Fibroblast of the conjunctiva (primary cell): ENCODE data around the gene ZNF385B.

Experiments
- DNase-seq: peaks from one replicate; pipeline ENCODE4 v3.0.0-alpha.2; 2010; ENCODE audit warnings: low read depth

Gene ZNF385B

GRCh38 chr2:179744401-179744800 lies 117.0 kb downstream of the ZNF385B start:
- no peak for DNase-seq

GRCh38 chr2:179741317-179741716 lies 120.1 kb downstream of the ZNF385B start:
- DNase-seq: no peak

- DNase-seq: no peak
Measured at GRCh38 chr2:179729966-179730365, 131.4 kb downstream of the ZNF385B start.

- no peak for DNase-seq
Measured at GRCh38 chr2:179726461-179727180, 134.8 kb downstream of the ZNF385B start.

GRCh38 chr2:179724403-179724802 lies 137.0 kb downstream of the ZNF385B start:
- DNase-seq: no peak

- no peak for DNase-seq
Measured at GRCh38 chr2:179720173-179720772, 141.1 kb downstream of the ZNF385B start.

- no peak for DNase-seq
Measured at GRCh38 chr2:179715871-179716270, 145.5 kb downstream of the ZNF385B start.

GRCh38 chr2:179715196-179715595 lies 146.2 kb downstream of the ZNF385B start:
- no peak for DNase-seq

- no peak for DNase-seq
Measured at GRCh38 chr2:179712825-179713224, 148.6 kb downstream of the ZNF385B start.

GRCh38 chr2:179711375-179711774 lies 150.0 kb downstream of the ZNF385B start:
- no peak for DNase-seq

GRCh38 chr2:179703702-179704101 lies 157.7 kb downstream of the ZNF385B start:
- no peak for DNase-seq

GRCh38 chr2:179702912-179703311 lies 158.5 kb downstream of the ZNF385B start:
- no peak for DNase-seq

- DNase-seq: no peak
Measured at GRCh38 chr2:179701524-179702110, 159.8 kb downstream of the ZNF385B start.

- DNase-seq: no peak
Measured at GRCh38 chr2:179695486-179695885, 165.9 kb downstream of the ZNF385B start.

- DNase-seq: no peak
Measured at GRCh38 chr2:179694963-179695362, 166.4 kb downstream of the ZNF385B start.

GRCh38 chr2:179692610-179693009 lies 168.8 kb downstream of the ZNF385B start:
- DNase-seq: no peak

- no peak for DNase-seq
Measured at GRCh38 chr2:179692043-179692442, 169.4 kb downstream of the ZNF385B start.

- DNase-seq: no peak
Measured at GRCh38 chr2:179691235-179691634, 170.2 kb downstream of the ZNF385B start.

GRCh38 chr2:179686718-179687342 lies 174.6 kb downstream of the ZNF385B start:
- no peak for DNase-seq

- no peak for DNase-seq
Measured at GRCh38 chr2:179686069-179686468, 175.3 kb downstream of the ZNF385B start.

GRCh38 chr2:179685146-179685545 lies 176.3 kb downstream of the ZNF385B start:
- no peak for DNase-seq

- DNase-seq: no peak
Measured at GRCh38 chr2:179682756-179683155, 178.7 kb downstream of the ZNF385B start.
